ENCODE measurements around the gene SCUBE2.

Gene SCUBE2

GRCh38 chr11:9057007-9057406, 34.4 kb downstream of the SCUBE2 start:
- no peak for TF ChIP-seq CTCF (IDR thresholded peaks at IDR 0.05; ENCODE audit: low read depth, low read length, missing control alignments)
- DNase-seq (ENCODE audit: low read depth), result no peak

GRCh38 chr11:9056467-9056866, 34.9 kb downstream of the SCUBE2 start:
- no peak for TF ChIP-seq CTCF (IDR thresholded peaks at IDR 0.05; ENCODE audit: low read depth, low read length, missing control alignments)
- no peak for DNase-seq (ENCODE audit: low read depth)
- H3K4me3 ChIP-seq (ENCODE audit: low read depth, low read length), result no peak overlapping the region

More at GRCh38 chr11:9057007-9057406, 34.4 kb downstream of the SCUBE2 start:
- H3K4me3 ChIP-seq (ENCODE audit: low read depth, low read length), result no peak overlapping the region

- DNase-seq (ENCODE audit: low read depth), result no peak
- no peak for TF ChIP-seq CTCF (IDR thresholded peaks at IDR 0.05; ENCODE audit: low read depth, low read length, missing control alignments)
- H3K4me3 ChIP-seq (ENCODE audit: low read depth, low read length), result no peak overlapping the region
Observed at GRCh38 chr11:9053316-9054035, 37.9 kb downstream of the SCUBE2 start.

- H3K4me3 ChIP-seq (ENCODE audit: low read depth, low read length), result no peak overlapping the region
- no peak for DNase-seq (ENCODE audit: low read depth)
- TF ChIP-seq CTCF (IDR thresholded peaks at IDR 0.05; ENCODE audit: low read depth, low read length, missing control alignments), result no peak
Observed at GRCh38 chr11:9052316-9052715, 39.1 kb downstream of the SCUBE2 start.

- no peak for DNase-seq (ENCODE audit: low read depth)
- no peak for TF ChIP-seq CTCF (IDR thresholded peaks at IDR 0.05; ENCODE audit: low read depth, low read length, missing control alignments)
- H3K4me3 ChIP-seq (ENCODE audit: low read depth, low read length), result no peak overlapping the region
Observed at GRCh38 chr11:9049959-9050358, 41.4 kb downstream of the SCUBE2 start.

GRCh38 chr11:9047964-9048523, 43.4 kb downstream of the SCUBE2 start:
- no peak overlapping the region for H3K4me3 ChIP-seq (ENCODE audit: low read depth, low read length)
- DNase-seq (ENCODE audit: low read depth), result no peak
- TF ChIP-seq CTCF (IDR thresholded peaks at IDR 0.05; ENCODE audit: low read depth, low read length, missing control alignments), result no peak

- no peak overlapping the region for H3K4me3 ChIP-seq (ENCODE audit: low read depth, low read length)
- no peak for TF ChIP-seq CTCF (IDR thresholded peaks at IDR 0.05; ENCODE audit: low read depth, low read length, missing control alignments)
- no peak for DNase-seq (ENCODE audit: low read depth)
Observed at GRCh38 chr11:9046481-9046880, 44.9 kb downstream of the SCUBE2 start.
